VCaP (cell line): ENCODE measurements around the gene NSG2.

Experiments
- H3K27ac ChIP-seq: fragments of 450-650 bp; 2 replicates; pipeline ENCODE4 v1.5.1; 2017
- TF ChIP-seq, protein P1 (sequence below): fragments of 450-650 bp; conservative IDR thresholded peaks from 2 replicates; pipeline ENCODE4 v1.5.1; 2017; ENCODE audit warnings: mild to moderate bottlenecking, moderate library complexity

The NSG2 gene

DNA sequence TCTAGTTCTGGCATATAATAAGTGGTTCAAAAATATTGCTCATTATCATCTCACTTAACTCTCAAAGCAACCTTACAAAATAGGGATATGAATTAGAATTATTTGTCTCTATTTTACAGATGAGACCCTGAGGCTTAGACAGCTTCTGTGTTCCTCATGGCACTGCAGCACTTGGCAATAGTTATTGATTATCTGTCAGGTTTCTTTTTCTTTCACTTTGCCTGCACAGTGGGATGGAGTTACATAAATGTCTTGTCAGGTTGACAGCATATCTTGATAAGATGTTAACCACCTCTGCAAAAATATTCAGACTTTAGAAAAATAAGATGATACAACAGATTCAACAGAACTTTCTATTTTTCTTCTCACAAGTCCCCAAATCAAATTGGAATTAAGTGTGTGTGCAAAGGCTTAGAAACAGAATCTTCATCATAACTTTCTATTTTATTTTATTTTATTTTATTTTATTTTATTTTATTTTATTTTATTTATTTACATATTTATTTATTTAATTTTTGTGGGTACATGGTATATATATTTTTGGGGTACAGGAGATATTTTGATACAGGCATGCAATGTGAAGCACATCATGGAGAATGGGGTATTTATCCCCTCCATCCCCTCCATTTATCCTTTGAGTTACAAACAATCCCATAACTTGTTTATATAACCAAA, 17.7 kb downstream of the NSG2 start:
- TF ChIP-seq, protein P1, sequence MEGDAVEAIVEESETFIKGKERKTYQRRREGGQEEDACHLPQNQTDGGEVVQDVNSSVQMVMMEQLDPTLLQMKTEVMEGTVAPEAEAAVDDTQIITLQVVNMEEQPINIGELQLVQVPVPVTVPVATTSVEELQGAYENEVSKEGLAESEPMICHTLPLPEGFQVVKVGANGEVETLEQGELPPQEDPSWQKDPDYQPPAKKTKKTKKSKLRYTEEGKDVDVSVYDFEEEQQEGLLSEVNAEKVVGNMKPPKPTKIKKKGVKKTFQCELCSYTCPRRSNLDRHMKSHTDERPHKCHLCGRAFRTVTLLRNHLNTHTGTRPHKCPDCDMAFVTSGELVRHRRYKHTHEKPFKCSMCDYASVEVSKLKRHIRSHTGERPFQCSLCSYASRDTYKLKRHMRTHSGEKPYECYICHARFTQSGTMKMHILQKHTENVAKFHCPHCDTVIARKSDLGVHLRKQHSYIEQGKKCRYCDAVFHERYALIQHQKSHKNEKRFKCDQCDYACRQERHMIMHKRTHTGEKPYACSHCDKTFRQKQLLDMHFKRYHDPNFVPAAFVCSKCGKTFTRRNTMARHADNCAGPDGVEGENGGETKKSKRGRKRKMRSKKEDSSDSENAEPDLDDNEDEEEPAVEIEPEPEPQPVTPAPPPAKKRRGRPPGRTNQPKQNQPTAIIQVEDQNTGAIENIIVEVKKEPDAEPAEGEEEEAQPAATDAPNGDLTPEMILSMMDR, result no peak

DNA sequence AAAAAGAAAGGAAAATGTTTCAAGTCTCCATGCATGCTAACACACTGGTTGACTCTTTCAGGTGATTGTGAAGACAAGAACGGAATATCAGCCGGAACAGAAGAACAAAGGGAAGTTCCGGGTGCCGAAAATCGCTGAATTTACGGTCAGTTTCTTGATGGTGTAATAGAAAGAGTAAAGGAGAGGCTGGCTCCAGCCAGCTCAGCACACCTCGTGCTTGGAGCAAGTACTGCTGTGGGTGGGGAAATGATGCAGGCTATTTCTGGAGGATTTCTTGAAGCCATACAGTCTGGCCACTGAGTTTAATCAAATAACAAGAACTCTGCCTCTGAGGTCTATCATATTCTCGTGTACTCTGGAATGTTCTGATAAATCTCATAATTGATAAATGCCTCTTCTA, 18.7 kb downstream of the NSG2 start:
- TF ChIP-seq, protein P1, result no peak
- H3K27ac ChIP-seq, result no peak overlapping the region

More for the DNA sequence above, 17.7 kb downstream of the NSG2 start:
- H3K27ac ChIP-seq, result no peak overlapping the region

DNA sequence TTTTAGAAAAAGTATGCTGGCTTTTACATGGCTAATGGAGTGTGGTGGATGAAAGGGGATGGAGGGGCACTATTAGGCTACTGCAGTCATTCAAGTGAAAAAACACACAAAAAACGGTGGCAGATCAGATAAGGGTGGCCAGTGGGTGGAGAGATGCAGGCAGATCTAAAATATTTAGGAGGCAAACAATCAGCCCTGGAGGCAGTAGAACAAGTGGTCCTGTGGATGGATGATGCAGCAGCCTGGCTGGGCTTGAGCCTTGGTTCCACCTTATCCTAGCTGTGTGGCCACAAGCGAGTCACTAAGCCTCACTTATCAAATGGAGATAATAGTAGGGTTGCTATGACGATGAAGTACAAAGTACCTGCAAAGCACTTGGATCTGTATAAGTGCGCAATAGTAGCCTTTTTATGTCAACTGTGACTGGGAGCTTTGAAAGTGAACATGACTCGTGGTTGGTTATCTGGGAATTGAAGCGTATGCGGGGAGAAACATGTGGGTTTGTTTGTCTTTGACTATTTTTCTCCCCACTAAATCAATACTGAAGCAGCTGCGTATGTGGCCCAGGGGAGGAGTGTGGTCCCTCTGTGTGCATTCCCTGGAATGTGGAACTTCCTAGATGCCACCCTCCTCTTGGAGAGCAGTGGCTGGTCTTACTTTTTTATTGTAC, 20.2 kb downstream of the NSG2 start:
- TF ChIP-seq, protein P1, result no peak
- no peak overlapping the region for H3K27ac ChIP-seq

DNA sequence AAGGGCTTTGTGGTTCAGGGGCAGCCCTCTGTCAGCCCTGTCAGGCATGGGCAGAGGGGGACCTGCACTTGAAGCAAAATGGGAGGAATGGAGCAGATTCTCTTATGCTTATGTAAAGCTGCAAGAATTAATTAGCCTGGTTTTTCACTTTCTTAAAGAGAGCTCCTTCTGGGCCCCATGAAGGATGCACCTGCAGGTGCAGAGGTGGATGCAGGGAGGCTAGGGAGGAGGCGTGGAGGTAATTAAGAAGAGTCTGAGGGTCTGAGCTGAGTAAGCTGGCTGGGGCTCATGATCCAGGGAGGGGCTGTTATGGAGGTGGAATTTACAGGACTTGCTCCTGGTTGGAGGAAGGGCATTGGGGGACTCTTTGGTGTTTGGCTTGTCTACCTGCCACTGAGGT, 22.0 kb downstream of the NSG2 start:
- TF ChIP-seq, protein P1, result no peak
- no peak overlapping the region for H3K27ac ChIP-seq

DNA sequence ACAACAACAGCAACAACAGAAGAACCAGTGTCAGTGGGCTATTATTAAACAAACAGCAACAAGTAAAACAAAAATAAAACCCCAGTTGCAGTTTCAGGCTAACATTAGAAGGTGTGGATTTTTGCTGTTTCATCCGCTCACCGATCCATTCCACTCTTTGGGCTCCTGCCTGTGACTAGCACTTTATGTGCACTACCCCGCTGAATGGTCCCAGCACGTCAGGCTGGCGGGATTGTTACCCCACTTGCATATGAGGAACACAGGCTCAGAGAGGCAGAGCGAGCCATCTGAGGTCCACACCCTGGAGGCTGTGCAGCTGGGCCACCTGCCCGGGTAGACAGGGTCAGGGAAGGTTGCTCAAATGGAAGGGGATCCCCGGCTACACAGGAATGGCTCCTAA, 26.0 kb downstream of the NSG2 start:
- no peak overlapping the region for H3K27ac ChIP-seq
- TF ChIP-seq, protein P1, result no peak

DNA sequence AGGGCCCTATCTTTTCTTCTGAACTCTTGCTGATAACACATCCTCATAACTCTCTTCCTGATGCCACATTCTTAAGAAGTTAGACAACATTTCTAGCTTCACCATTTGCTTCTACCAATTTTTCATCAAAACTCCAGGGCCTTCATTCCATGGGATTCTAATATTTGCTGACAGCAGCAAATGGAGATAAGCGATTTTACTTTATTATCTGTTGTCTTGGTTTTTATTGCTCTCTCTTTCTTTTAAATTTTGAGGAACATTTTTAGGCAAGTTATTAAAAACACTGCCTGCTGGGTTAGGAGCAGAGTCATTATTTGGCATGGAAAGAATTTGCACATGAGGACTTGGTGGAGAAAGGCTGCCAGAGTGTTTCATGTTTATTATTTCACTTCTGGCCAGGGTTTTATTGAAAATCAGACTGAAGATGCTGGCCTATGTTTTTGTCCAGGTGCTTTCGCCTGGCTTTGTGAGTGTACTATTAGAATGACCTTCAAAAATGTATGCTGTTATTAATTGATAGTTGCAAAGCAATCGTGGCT, 27.7 kb downstream of the NSG2 start:
- TF ChIP-seq, protein P1, result no peak
- no peak overlapping the region for H3K27ac ChIP-seq

DNA sequence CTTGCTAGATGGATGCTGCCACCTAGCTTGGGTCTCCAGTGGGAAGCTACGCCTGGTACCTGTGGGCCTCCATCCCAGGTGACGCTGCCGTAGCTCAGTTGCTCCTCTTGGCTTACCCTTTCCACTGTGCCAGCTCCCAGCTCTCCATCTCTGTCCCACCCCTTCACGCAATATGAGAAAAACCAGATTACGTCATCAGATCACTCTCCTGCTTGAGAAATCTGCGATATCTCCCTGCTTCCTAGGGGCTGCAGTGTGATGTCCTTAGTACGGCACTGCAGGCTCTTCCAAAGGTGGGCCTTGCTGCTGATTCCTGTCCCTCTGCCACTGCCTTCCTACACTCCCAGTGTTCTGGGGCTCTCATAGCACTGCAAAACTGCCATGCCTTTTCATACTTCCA, 28.9 kb downstream of the NSG2 start:
- TF ChIP-seq, protein P1, result no peak
- H3K27ac ChIP-seq, result no peak overlapping the region
